NCI-H2107 (cell line): ENCODE data around the gene NRXN3.

Experiments
- DNase-seq: peaks from one replicate; lab custom pipeline; 2025; lab: John Stamatoyannopoulos, UW

NRXN3 gene

GRCh38 chr14:78319887-78320635 lies 149.9 kb downstream of the NRXN3 start:
- peak; percentile 90 for DNase-seq

- no peak for DNase-seq
Observed at GRCh38 chr14:78324353-78324752, 154.2 kb downstream of the NRXN3 start.

- DNase-seq: no peak
Observed at GRCh38 chr14:78325911-78326310, 155.7 kb downstream of the NRXN3 start.

GRCh38 chr14:78327426-78328221 lies 157.5 kb downstream of the NRXN3 start:
- no peak for DNase-seq

GRCh38 chr14:78329371-78329770 lies 159.2 kb downstream of the NRXN3 start:
- DNase-seq: no peak

GRCh38 chr14:78335531-78335930 lies 165.4 kb downstream of the NRXN3 start:
- no peak for DNase-seq

- DNase-seq: no peak
Observed at GRCh38 chr14:78340250-78340649, 170.1 kb downstream of the NRXN3 start.

- DNase-seq: no peak
Observed at GRCh38 chr14:78341827-78342389, 171.7 kb downstream of the NRXN3 start.

GRCh38 chr14:78342879-78343278 lies 172.7 kb downstream of the NRXN3 start:
- DNase-seq: no peak

- DNase-seq: no peak
Observed at GRCh38 chr14:78344290-78344689, 174.1 kb downstream of the NRXN3 start.

GRCh38 chr14:78345131-78345744 lies 175.1 kb downstream of the NRXN3 start:
- peak; percentile 68 for DNase-seq

- peak; percentile 93 for DNase-seq
Observed at GRCh38 chr14:78346747-78347146, 176.6 kb downstream of the NRXN3 start.

GRCh38 chr14:78355109-78355508 lies 184.9 kb downstream of the NRXN3 start:
- DNase-seq: no peak

- no peak for DNase-seq
Observed at GRCh38 chr14:78356391-78356790, 186.2 kb downstream of the NRXN3 start.

GRCh38 chr14:78358591-78358990 lies 188.4 kb downstream of the NRXN3 start:
- DNase-seq: no peak

GRCh38 chr14:78359581-78359980 lies 189.4 kb downstream of the NRXN3 start:
- no peak for DNase-seq

GRCh38 chr14:78363008-78363407 lies 192.8 kb downstream of the NRXN3 start:
- DNase-seq: peak; percentile 37

GRCh38 chr14:78367355-78367754 lies 197.2 kb downstream of the NRXN3 start:
- DNase-seq: no peak

GRCh38 chr14:78383060-78383459 lies 212.9 kb downstream of the NRXN3 start:
- DNase-seq: no peak

GRCh38 chr14:78398216-78398615 lies 228.0 kb downstream of the NRXN3 start:
- no peak for DNase-seq

- DNase-seq: no peak
Observed at GRCh38 chr14:78399316-78399889, 229.2 kb downstream of the NRXN3 start.

GRCh38 chr14:78401866-78402265 lies 231.7 kb downstream of the NRXN3 start:
- no peak for DNase-seq
